ENCODE results near the gene RPUSD2.

GRCh38 chr15:40618023-40618422 lies 48.9 kb downstream of the RPUSD2 start:
- TF ChIP-seq POLR2A (IDR thresholded peaks at IDR 0.05) (no peak), CTCF (IDR thresholded peaks at IDR 0.05) (no peak)
